Measurements from ENCODE around the gene OR11A1. TPM values are rescaled to one million over a fixed set of nuclear protein-coding genes. Genes with fewer than 3 reads are reported as not detected.
"Not testable (repeated sequence)": the region's sequence is repeated elsewhere in the genome, so short reads cannot be mapped to it uniquely, and the experiment has no call there.

The OR11A1 gene
- total and polyA plus RNA-seq, 2 donors = under 0.01 to 0.02 TPM

DNA sequence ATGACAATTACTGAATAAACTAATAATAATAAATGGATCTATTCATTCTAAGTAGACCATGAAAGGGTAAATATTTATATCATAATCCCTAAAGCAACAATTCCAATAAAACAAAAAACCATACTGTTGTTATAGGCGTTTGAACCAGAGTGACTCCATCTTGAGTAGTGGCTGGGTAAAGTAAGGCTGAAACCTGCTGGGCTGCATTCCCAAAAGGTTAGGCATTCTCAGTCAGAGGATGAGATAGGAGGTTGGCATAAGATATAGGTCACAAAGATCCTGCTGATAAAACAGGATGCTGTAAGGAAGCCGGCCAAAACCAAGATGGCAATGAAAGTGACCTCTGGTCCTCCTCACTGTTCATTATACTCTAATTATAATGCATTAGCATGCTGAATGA is 8.4 kb upstream of the OR11A1 start:
- Histone ChIP-seq H3K4me3 (ENCODE audit: low read length in 2 of 2) (no peak overlapping the region), H3K27ac (ENCODE audit: low read depth in 1 of 2, low read length in 1 of 2) (no peak overlapping the region), H3K4me1 (ENCODE audit: control insufficient read depth in 2 of 2, insufficient read depth in 2 of 2, low read length in 2 of 2) (no peaks in the 10 kb centered on the region), H3K36me3 (ENCODE audit: control insufficient read depth in 2 of 2, insufficient read depth in 2 of 2, low read length in 1 of 2) (no peaks in the 10 kb centered on the region), H3K27me3 (ENCODE audit: control insufficient read depth in 2 of 2, insufficient read depth in 1 of 2, low read length in 1 of 2) (no peaks in the 10 kb centered on the region), H3K9me3 (ENCODE audit: control insufficient read depth in 2 of 2, insufficient read depth in 1 of 2, low read length in 1 of 2) (no peaks in the 10 kb centered on the region)
- no peak for DNase-seq (ENCODE audit: low read depth in 6 of 9, low spot score in 9 of 9)
- WGBS = 95% methylated on average over 2 of the region's 2 CpGs

- no peak for DNase-seq (ENCODE audit: low read depth in 6 of 9, low spot score in 9 of 9)
- H3K4me3 ChIP-seq (ENCODE audit: low read length in 2 of 2) = no peak overlapping the region
- H3K4me1 ChIP-seq (ENCODE audit: control insufficient read depth in 2 of 2, insufficient read depth in 2 of 2, low read length in 2 of 2) = no peaks in the 10 kb centered on the region
- H3K36me3 ChIP-seq (ENCODE audit: control insufficient read depth in 2 of 2, insufficient read depth in 2 of 2, low read length in 1 of 2) = no peaks in the 10 kb centered on the region
- H3K27me3 ChIP-seq (ENCODE audit: control insufficient read depth in 2 of 2, insufficient read depth in 1 of 2, low read length in 1 of 2) = no peaks in the 10 kb centered on the region
- no peak overlapping the region for H3K27ac ChIP-seq (ENCODE audit: low read depth in 1 of 2, low read length in 1 of 2)
- H3K9me3 ChIP-seq (ENCODE audit: control insufficient read depth in 2 of 2, insufficient read depth in 1 of 2, low read length in 1 of 2) = no peaks in the 10 kb centered on the region
- WGBS = 92% methylated on average over 6 of the region's 6 CpGs
Measured at GRCh38 chr6:29462022-29462421, 5.2 kb upstream of the OR11A1 start.

- H3K27ac ChIP-seq (ENCODE audit: low read depth in 1 of 2, low read length in 1 of 2) = no peak overlapping the region
- H3K4me3 ChIP-seq (ENCODE audit: low read length in 2 of 2) = no peak overlapping the region
- no peaks in the 10 kb centered on the region for H3K4me1 ChIP-seq (ENCODE audit: control insufficient read depth in 2 of 2, insufficient read depth in 2 of 2, low read length in 2 of 2)
- H3K9me3 ChIP-seq (ENCODE audit: control insufficient read depth in 2 of 2, insufficient read depth in 1 of 2, low read length in 1 of 2) = no peaks in the 10 kb centered on the region
- WGBS = 85% methylated on average over 5 of the region's 5 CpGs
- no peak for DNase-seq (ENCODE audit: low read depth in 6 of 9, low spot score in 9 of 9)
- no peaks in the 10 kb centered on the region for H3K27me3 ChIP-seq (ENCODE audit: control insufficient read depth in 2 of 2, insufficient read depth in 1 of 2, low read length in 1 of 2)
- H3K36me3 ChIP-seq (ENCODE audit: control insufficient read depth in 2 of 2, insufficient read depth in 2 of 2, low read length in 1 of 2) = no peaks in the 10 kb centered on the region
Measured at GRCh38 chr6:29461021-29461814, 4.3 kb upstream of the OR11A1 start.

DNA sequence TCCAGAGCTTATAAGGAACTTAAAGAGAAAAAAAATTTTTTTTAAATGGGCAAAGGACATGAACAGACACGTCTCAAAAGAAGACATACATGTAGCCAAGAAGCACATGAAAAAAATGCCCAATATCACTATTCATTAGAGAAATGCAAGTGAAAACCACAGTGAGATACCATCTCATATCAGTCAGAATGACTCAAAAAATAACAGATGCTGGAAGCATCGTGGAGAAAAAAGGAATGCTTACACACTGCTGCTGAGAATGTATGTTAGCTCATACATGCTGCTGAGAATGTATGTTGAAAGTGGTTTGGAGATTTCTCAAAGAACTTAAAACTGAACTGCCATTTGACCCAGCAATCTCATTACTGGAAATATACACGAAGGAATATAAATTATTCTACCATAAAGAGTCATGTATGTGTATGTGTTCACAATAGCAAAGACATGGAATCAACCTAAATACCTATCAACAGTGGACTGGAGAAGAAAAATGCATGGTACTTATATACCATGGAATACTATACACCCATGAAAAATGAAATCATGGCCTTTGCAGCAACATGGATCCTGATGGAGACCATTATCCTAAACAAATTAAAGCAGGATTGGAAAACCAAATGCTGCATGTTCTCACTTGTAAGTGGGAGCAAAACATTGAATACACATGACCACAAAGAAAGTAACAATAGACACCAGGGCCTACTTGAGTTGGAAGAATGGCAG is 5.2 kb downstream of the OR11A1 start:
- no peaks in the 10 kb centered on the region for H3K36me3 ChIP-seq (ENCODE audit: control insufficient read depth in 2 of 2, insufficient read depth in 2 of 2, low read length in 1 of 2)
- DNase-seq (ENCODE audit: low read depth in 6 of 9, low spot score in 9 of 9) = no peak
- 84% methylated on average over 3 of the region's 3 CpGs for WGBS
- H3K27ac ChIP-seq (ENCODE audit: low read depth in 1 of 2, low read length in 1 of 2) = no peak overlapping the region
- H3K9me3 ChIP-seq (ENCODE audit: control insufficient read depth in 2 of 2, insufficient read depth in 1 of 2, low read length in 1 of 2) = no peaks in the 10 kb centered on the region
- no peaks in the 10 kb centered on the region for H3K4me1 ChIP-seq (ENCODE audit: control insufficient read depth in 2 of 2, insufficient read depth in 2 of 2, low read length in 2 of 2)
- no peaks in the 10 kb centered on the region for H3K27me3 ChIP-seq (ENCODE audit: control insufficient read depth in 2 of 2, insufficient read depth in 1 of 2, low read length in 1 of 2)
- H3K4me3 ChIP-seq (ENCODE audit: low read length in 2 of 2) = no peak overlapping the region

DNA sequence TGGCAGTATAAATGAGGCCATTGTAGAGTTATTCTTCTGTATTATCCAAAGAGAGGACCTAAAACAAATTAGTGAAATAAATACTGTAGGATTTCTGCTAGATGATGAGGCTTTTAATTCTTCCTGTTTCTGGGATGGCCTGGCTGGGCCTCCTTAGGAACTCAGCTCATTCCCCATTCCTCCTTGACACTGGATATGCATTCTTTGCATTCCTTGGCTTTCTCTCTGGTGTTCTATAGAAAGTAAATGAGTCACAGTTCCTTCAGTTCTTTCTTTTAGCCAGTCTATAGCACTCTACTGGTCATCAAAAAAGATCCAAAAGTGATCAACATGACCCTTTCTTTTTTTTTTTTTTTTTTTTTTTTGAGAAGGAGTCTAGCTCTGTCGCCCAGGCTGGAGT is 9.2 kb downstream of the OR11A1 start:
- Histone ChIP-seq H3K27ac (ENCODE audit: low read depth in 1 of 2, low read length in 1 of 2) (no peak overlapping the region), H3K9me3 (ENCODE audit: control insufficient read depth in 2 of 2, insufficient read depth in 1 of 2, low read length in 1 of 2) (no peaks in the 10 kb centered on the region), H3K4me1 (ENCODE audit: control insufficient read depth in 2 of 2, insufficient read depth in 2 of 2, low read length in 2 of 2) (no peaks in the 10 kb centered on the region), H3K4me3 (ENCODE audit: low read length in 2 of 2) (no peak overlapping the region), H3K36me3 (ENCODE audit: control insufficient read depth in 2 of 2, insufficient read depth in 2 of 2, low read length in 1 of 2) (no peaks in the 10 kb centered on the region), H3K27me3 (ENCODE audit: control insufficient read depth in 2 of 2, insufficient read depth in 1 of 2, low read length in 1 of 2) (no peaks in the 10 kb centered on the region)
- 100% methylated on average over 1 of the region's 1 CpG for WGBS
- no peak for DNase-seq (ENCODE audit: low read depth in 6 of 9, low spot score in 9 of 9)

GRCh38 chr6:29444031-29444430 is 12.8 kb downstream of the OR11A1 start:
- not testable (repeated sequence) for H3K27me3 ChIP-seq (ENCODE audit: control insufficient read depth in 2 of 2, insufficient read depth in 1 of 2, low read length in 1 of 2); H3K9me3 ChIP-seq (ENCODE audit: control insufficient read depth in 2 of 2, insufficient read depth in 1 of 2, low read length in 1 of 2); DNase-seq (ENCODE audit: low read depth in 6 of 9, low spot score in 9 of 9); H3K27ac ChIP-seq (ENCODE audit: low read depth in 1 of 2, low read length in 1 of 2); H3K4me3 ChIP-seq (ENCODE audit: low read length in 2 of 2); H3K36me3 ChIP-seq (ENCODE audit: control insufficient read depth in 2 of 2, insufficient read depth in 2 of 2, low read length in 1 of 2); H3K4me1 ChIP-seq (ENCODE audit: control insufficient read depth in 2 of 2, insufficient read depth in 2 of 2, low read length in 2 of 2)
- 91% methylated on average over 1 of the region's 1 CpG for WGBS

DNA sequence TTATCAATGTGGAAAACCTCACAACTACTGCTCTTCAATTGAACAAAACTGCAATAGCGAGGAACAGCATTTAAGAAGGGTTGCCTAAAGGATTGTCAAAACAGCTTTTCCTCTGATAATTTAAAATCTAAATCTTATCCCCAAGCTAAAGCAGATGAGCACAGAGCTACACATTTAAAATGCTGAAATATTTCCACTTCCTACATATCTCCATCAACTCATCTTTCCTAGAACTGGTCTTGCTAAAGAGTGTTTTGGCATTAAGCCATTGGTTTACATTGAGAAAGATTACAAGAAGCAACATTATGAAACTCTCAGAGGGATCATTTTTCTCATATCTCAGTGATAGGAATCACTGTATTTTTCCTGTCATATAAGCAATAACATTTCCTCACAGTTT is 14.2 kb downstream of the OR11A1 start:
- Histone ChIP-seq H3K4me3 (ENCODE audit: low read length in 2 of 2) (no peak overlapping the region), H3K27me3 (ENCODE audit: control insufficient read depth in 2 of 2, insufficient read depth in 1 of 2, low read length in 1 of 2) (no peaks in the 10 kb centered on the region), H3K36me3 (ENCODE audit: control insufficient read depth in 2 of 2, insufficient read depth in 2 of 2, low read length in 1 of 2) (no peaks in the 10 kb centered on the region), H3K27ac (ENCODE audit: low read depth in 1 of 2, low read length in 1 of 2) (no peak overlapping the region), H3K4me1 (ENCODE audit: control insufficient read depth in 2 of 2, insufficient read depth in 2 of 2, low read length in 2 of 2) (no peaks in the 10 kb centered on the region), H3K9me3 (ENCODE audit: control insufficient read depth in 2 of 2, insufficient read depth in 1 of 2, low read length in 1 of 2) (peaks cover 0 to 1% of the 10 kb centered on the region in 2 donors)
- 88% methylated on average over 1 of the region's 1 CpG for WGBS
- DNase-seq (ENCODE audit: low read depth in 6 of 9, low spot score in 9 of 9) = no peak

GRCh38 chr6:29439006-29439405 is 17.9 kb downstream of the OR11A1 start, which contains the start of gene OR10C1:
OR10C1 (plus strand) TSS chr6:29439306; CDS start chr6:29440016, 710 bp downstream.
- H3K4me1 ChIP-seq (ENCODE audit: control insufficient read depth in 2 of 2, insufficient read depth in 2 of 2, low read length in 2 of 2) = no peaks in the 10 kb centered on the region
- no peak within 1 kb of the TSS for H3K27ac ChIP-seq (ENCODE audit: low read depth in 1 of 2, low read length in 1 of 2)
- peaks cover 0 to 1% of the 10 kb centered on the region in 2 donors for H3K9me3 ChIP-seq (ENCODE audit: control insufficient read depth in 2 of 2, insufficient read depth in 1 of 2, low read length in 1 of 2)
- H3K36me3 ChIP-seq (ENCODE audit: control insufficient read depth in 2 of 2, insufficient read depth in 2 of 2, low read length in 1 of 2) = no peaks in the 10 kb centered on the region
- DNase-seq (ENCODE audit: low read depth in 6 of 9, low spot score in 9 of 9) = no peak
- H3K4me3 ChIP-seq (ENCODE audit: low read length in 2 of 2) = no peak within 1 kb of the TSS
- H3K27me3 ChIP-seq (ENCODE audit: control insufficient read depth in 2 of 2, insufficient read depth in 1 of 2, low read length in 1 of 2) = peaks cover 0 to 2% of the 10 kb centered on the region in 2 donors

DNA sequence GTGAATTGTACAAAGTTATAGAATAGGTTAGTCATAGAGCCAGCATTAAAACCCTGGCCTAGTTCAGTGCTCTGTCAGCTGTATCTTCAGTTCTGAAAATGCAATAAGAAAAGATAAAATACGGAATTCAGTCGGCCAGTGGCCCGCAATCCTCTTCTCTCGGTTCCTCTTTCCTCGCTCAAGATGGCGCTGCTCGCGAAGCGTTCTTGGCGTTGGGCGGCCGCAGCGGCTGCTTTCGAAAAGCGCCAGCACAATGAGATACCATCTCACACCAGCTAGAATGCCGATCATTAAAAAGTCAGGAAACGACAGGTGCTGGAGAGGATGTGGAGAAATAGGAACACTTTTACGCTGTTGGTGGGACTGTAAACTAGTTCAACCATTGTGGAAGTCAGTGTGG is 20.1 kb downstream of the OR11A1 start:
- not testable (repeated sequence) for H3K27ac ChIP-seq (ENCODE audit: low read depth in 1 of 2, low read length in 1 of 2); H3K9me3 ChIP-seq (ENCODE audit: control insufficient read depth in 2 of 2, insufficient read depth in 1 of 2, low read length in 1 of 2); H3K4me1 ChIP-seq (ENCODE audit: control insufficient read depth in 2 of 2, insufficient read depth in 2 of 2, low read length in 2 of 2); H3K36me3 ChIP-seq (ENCODE audit: control insufficient read depth in 2 of 2, insufficient read depth in 2 of 2, low read length in 1 of 2); DNase-seq (ENCODE audit: low read depth in 6 of 9, low spot score in 9 of 9); H3K4me3 ChIP-seq (ENCODE audit: low read length in 2 of 2); H3K27me3 ChIP-seq (ENCODE audit: control insufficient read depth in 2 of 2, insufficient read depth in 1 of 2, low read length in 1 of 2)
- WGBS = 68% methylated on average over 18 of the region's 18 CpGs
